ENCODE results near the gene ETFA.

Gene ETFA

DNA sequence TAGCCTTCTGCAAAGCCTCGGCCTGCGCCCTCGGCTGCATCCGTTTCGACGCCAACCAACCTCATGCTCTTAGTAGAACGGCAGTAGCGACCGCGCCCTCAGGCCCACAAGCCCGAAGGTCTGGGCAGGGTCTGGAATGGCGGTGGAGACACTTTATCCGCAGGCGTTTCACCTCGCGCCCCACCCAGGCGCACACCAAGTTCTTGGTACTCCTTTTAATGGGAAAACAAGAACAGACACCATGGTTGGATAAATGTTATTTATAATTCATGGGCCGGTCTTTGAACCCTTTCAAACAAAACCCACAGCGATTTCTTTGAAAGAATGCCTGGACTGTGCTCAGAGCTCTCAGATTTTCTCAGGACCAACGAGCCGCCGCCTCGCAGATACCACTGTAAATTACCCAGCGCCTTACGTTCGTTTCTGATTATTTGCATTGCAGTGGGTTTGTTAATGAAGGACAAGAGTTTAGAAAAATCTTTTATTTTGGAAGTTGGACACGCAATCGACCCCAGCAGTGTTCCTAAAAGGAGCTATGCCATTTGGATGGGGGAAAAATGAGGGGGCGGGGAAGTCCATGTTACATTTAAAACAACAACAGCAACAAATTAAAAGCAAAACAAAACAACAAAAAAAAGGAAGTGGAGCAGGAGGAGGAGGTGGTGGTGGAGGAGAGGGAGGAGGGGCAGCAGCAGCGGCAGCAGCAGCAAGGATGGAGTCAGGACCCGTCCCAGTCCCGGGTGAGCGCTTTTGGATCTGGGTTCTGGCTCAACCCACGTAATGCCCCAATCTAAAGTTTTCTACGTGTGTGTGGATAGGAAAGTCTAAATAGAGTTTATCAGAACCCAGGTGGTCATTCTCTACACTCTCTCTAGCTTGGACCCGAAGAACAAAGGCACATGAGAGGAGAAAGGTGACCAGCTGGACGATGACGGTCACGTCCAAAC, 24.3 kb upstream of the ETFA start:
- H3K4me3 ChIP-seq (ENCODE audit: low read depth, low read length) = peak overlapping the region; percentile 58
- TF ChIP-seq, protein P1, sequence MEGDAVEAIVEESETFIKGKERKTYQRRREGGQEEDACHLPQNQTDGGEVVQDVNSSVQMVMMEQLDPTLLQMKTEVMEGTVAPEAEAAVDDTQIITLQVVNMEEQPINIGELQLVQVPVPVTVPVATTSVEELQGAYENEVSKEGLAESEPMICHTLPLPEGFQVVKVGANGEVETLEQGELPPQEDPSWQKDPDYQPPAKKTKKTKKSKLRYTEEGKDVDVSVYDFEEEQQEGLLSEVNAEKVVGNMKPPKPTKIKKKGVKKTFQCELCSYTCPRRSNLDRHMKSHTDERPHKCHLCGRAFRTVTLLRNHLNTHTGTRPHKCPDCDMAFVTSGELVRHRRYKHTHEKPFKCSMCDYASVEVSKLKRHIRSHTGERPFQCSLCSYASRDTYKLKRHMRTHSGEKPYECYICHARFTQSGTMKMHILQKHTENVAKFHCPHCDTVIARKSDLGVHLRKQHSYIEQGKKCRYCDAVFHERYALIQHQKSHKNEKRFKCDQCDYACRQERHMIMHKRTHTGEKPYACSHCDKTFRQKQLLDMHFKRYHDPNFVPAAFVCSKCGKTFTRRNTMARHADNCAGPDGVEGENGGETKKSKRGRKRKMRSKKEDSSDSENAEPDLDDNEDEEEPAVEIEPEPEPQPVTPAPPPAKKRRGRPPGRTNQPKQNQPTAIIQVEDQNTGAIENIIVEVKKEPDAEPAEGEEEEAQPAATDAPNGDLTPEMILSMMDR (IDR thresholded peaks at IDR 0.05; ENCODE audit: low read depth, low read length) = no peak

DNA sequence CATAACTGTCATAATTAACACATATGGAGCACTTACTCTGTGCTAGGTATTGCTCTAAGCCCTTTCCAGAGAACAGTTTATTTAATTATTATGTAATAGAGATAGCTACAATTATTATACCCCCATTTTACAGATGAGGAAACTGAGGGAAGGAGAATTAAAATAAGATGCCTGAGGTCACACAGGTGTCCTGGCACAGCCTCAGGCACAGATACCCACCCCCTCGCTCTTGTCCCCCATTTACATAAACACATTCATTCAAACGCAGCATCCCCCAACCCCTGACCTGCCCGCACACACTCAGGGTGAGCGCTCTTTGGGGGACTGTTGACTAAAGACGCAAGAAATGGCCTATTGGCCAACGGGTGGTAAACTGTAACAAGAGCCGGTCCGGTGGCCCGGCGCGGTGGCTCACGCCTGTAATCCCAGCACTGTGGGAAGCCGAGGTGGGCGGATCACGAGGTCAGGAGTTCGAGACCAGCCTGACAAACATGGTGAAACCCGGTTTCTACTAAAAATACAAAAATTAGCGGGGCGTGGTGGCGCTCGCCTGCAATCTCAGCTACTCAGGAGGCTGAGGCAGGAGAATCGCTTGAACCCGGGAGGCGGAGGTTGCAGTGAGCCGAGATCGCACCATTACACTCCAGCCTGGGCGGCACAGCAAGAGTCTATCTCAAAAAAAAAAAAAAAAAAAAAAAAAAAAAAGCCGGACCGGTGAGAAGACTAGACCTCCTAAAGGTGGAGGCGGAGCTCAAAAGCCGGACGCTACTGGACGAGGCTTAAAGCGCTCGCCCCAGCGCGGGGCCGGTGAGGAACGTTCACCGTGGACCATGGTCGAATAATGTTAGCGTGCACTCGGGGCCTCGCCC, 23.4 kb upstream of the ETFA start:
- H3K4me3 ChIP-seq (ENCODE audit: low read depth, low read length) = no peak overlapping the region
- TF ChIP-seq, protein P1 (IDR thresholded peaks at IDR 0.05; ENCODE audit: low read depth, low read length) = no peak

DNA sequence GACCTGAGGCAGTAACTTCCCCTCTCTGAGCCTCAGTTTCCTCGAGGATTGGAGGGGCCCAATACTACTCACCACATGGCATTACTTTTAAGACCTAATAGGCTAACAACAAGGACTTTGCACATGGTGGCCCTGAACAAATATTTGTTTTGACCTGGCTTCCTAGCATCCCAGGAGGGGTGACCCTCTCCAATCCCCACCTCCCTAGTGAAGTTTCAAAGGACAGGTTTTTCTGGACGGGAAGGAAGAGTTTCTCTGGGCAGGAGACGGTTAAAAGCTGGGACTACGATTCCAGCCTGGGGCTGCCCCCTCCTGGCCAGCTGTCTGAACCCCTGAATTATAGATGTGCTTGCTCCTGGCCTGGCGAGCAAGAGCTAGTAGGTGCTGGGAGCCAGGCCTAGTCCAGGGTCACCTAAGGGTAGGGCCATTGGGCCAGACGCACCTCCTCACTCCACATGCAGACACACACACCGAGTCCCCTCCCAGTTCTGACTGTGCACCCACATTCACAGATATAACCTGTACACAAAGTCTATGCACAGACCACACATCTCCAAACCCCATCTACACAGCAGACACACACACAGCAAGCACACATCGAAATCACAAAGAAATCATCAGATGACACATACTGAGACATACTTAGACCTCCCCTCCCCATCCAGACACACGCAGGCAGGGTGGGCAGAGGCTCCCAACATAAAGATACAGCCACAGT, 22.6 kb upstream of the ETFA start:
- TF ChIP-seq, protein P1 (IDR thresholded peaks at IDR 0.05; ENCODE audit: low read depth, low read length) = peak; percentile 13; the same call in 1 of the 2 replicates
- H3K4me3 ChIP-seq (ENCODE audit: low read depth, low read length) = no peak overlapping the region

DNA sequence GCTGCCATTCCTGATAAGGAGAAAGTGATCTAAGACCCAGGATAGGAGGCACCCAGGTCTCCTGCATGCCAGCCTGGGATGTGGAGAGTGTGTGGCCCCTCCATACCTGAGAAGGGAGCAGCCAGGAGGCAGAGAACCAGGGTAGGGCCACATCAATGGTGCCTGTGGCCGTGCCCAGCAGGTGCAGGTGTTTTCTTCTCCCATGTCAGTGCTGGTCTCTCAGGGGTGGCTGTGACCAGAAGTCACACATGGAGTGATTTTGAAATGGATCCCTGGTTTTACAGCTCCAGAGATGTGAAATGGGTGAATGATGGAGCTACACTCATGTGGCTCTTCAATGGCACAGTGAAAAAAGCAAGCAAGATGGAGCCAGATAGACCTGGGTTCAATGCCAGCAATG, 22.0 kb upstream of the ETFA start:
- no peak overlapping the region for H3K4me3 ChIP-seq (ENCODE audit: low read depth, low read length)
- TF ChIP-seq, protein P1 (IDR thresholded peaks at IDR 0.05; ENCODE audit: low read depth, low read length) = no peak

DNA sequence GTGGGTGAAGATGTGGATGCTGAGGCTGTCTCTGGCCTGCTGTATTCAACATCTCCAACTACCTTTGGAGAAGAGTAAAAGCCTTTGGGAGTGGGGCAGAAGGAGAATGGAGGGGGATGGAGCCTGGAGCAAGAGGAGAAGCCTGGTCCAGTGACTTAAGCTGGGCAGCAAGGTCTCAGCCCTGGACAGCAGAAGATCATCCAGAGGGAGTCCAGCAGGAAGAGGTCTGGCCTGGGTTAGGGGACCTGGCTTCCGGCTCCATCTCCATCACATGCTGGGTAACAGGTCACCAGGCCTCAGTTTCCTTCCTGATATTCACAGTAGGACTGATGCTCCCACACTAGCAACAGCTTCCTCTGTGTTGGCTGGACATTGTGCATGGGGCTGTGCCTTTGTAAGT, 21.5 kb upstream of the ETFA start:
- TF ChIP-seq, protein P1 (IDR thresholded peaks at IDR 0.05; ENCODE audit: low read depth, low read length) = no peak

DNA sequence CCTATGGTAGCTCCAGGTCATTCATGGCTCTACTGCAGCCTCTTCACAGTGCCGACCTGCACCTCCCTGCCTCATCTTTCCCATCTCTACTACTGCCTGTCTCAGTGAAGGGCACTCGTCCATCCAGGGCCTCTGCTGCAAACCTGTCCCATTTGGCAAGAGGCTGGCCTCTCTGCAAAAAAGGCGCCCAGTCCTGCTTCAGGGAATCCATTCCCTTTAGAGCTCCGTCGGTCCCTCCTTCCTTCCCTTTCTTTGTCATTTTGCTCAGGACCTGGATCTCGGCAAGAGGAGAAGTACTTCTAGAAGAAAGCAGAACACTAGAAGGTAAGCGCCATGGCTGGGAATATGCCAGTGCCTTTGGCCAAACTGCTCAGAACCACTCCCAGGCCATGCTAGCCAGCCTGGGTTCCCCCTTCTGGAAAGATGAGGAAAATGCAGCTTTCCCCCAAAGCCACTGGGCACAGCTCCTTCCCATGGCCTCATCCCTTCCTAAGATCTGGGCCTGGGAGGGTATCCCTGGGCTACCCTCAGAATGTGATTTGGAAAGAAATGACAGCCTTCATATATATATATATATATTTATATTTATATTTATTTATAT, 18.9 kb upstream of the ETFA start:
- H3K4me3 ChIP-seq (ENCODE audit: low read depth, low read length) = no peak overlapping the region
- TF ChIP-seq, protein P1 (IDR thresholded peaks at IDR 0.05; ENCODE audit: low read depth, low read length) = peak; percentile 72

More for the DNA sequence above, 21.5 kb upstream of the ETFA start:
- H3K4me3 ChIP-seq (ENCODE audit: low read depth, low read length) = no peak overlapping the region

Measured in WI38 (cell line).